Measurements from ENCODE around the gene PNPT1.

DNA sequence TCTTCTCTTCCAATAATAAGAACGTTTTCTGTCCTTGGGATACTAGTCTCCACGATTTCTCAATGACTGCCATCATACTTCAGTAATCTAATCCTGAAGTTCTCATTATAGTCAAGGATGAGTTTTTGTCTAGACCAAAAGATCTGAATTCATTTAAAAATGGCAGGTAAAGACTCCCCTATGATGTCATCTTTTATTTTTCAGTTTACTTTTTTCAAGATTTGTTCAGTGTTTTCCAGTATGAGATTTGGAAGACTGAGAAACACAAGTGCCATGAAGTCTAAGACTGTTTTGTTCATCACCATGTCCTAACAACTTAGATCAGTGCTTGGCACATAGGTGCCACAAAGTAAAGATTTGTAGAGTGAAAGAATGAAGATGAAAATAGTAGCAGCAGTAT is 40.4 kb downstream of the PNPT1 start:
- TF ChIP-seq, protein P1, sequence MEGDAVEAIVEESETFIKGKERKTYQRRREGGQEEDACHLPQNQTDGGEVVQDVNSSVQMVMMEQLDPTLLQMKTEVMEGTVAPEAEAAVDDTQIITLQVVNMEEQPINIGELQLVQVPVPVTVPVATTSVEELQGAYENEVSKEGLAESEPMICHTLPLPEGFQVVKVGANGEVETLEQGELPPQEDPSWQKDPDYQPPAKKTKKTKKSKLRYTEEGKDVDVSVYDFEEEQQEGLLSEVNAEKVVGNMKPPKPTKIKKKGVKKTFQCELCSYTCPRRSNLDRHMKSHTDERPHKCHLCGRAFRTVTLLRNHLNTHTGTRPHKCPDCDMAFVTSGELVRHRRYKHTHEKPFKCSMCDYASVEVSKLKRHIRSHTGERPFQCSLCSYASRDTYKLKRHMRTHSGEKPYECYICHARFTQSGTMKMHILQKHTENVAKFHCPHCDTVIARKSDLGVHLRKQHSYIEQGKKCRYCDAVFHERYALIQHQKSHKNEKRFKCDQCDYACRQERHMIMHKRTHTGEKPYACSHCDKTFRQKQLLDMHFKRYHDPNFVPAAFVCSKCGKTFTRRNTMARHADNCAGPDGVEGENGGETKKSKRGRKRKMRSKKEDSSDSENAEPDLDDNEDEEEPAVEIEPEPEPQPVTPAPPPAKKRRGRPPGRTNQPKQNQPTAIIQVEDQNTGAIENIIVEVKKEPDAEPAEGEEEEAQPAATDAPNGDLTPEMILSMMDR (IDR thresholded peaks at IDR 0.05), result no peak
- no peak for TF ChIP-seq POLR2A (IDR thresholded peaks at IDR 0.05)
